Fibroblast of skin of back (primary cell): ENCODE results near the gene PSMD9.
"Not testable (repeated sequence)": the region's sequence is repeated elsewhere in the genome, so short reads cannot be mapped to it uniquely, and the experiment has no call there.

Source experiments
- DNase-seq: peaks from one replicate; pipeline ENCODE4 v3.0.0-alpha.2; 2013

Gene PSMD9

GRCh38 chr12:121873216-121873569 is 15.4 kb upstream of the PSMD9 start:
- DNase-seq = no peak

- DNase-seq = no peak
Measured at GRCh38 chr12:121874071-121874470, 14.5 kb upstream of the PSMD9 start.

- DNase-seq = no peak
Measured at GRCh38 chr12:121875582-121875981, 13.0 kb upstream of the PSMD9 start.

GRCh38 chr12:121876080-121876447 is 12.5 kb upstream of the PSMD9 start:
- DNase-seq = not testable (repeated sequence)

GRCh38 chr12:121883315-121883660 is 5.3 kb upstream of the PSMD9 start:
- DNase-seq = no peak

GRCh38 chr12:121885129-121885528 is 3.5 kb upstream of the PSMD9 start:
- DNase-seq = peak; percentile 30

GRCh38 chr12:121888083-121888477 is 510 bp upstream of the PSMD9 start:
- no peak for DNase-seq

GRCh38 chr12:121889274-121889624 is 659 bp downstream of the PSMD9 start:
- DNase-seq = no peak

- DNase-seq = peak; percentile 52
Measured at GRCh38 chr12:121889661-121890060, 1.1 kb downstream of the PSMD9 start.

GRCh38 chr12:121892673-121893561 is 4.3 kb downstream of the PSMD9 start:
- DNase-seq = no peak

- peak; percentile 72 for DNase-seq
Measured at GRCh38 chr12:121893961-121894460, 5.4 kb downstream of the PSMD9 start.

- DNase-seq = peak; percentile 36
Measured at GRCh38 chr12:121894633-121895032, 6.0 kb downstream of the PSMD9 start.

GRCh38 chr12:121898287-121898686 is 9.7 kb downstream of the PSMD9 start:
- no peak for DNase-seq

- no peak for DNase-seq
Measured at GRCh38 chr12:121899590-121899989, 11.0 kb downstream of the PSMD9 start.

GRCh38 chr12:121903202-121903601 is 14.6 kb downstream of the PSMD9 start:
- DNase-seq = no peak

GRCh38 chr12:121905746-121906145 is 17.2 kb downstream of the PSMD9 start:
- no peak for DNase-seq

GRCh38 chr12:121908702-121909101 is 20.1 kb downstream of the PSMD9 start:
- no peak for DNase-seq

- DNase-seq = no peak
Measured at GRCh38 chr12:121911824-121912585, 23.4 kb downstream of the PSMD9 start.

GRCh38 chr12:121915841-121916321 is 27.3 kb downstream of the PSMD9 start:
- DNase-seq = no peak

GRCh38 chr12:121916719-121917118 is 28.1 kb downstream of the PSMD9 start:
- DNase-seq = peak; percentile 5

- DNase-seq = peak; percentile 86
Measured at GRCh38 chr12:121917950-121918678, 29.5 kb downstream of the PSMD9 start, which contains the start of gene CFAP251. Gene CFAP251, plus strand, starts transcription at chr12:121918592. Its CDS starts 2,714 bp downstream, at chr12:121921306.

- no peak for DNase-seq
Measured at GRCh38 chr12:121918679-121919038, 30.1 kb downstream of the PSMD9 start.

GRCh38 chr12:121921066-121921465 is 32.5 kb downstream of the PSMD9 start:
- DNase-seq = no peak
